Activated CD4-positive, alpha-beta memory T cell treated with anti-CD3 and anti-CD28 coated beads, Interleukin-2, amount 10 ng/mL, durations not matched to agents 7 days and 5 days (primary cell): ENCODE data around the gene ADPRH. TPM values are rescaled to one million over a fixed set of nuclear protein-coding genes. Genes with fewer than 3 reads are reported as not detected.

Experiments used
- CTCF ChIA-PET: fragments of 350-600 bp; sonication (Branson Sonifier 250); formaldehyde crosslinking; loops from one replicate; lab custom pipeline; 2021; ENCODE audit warnings: antibody characterized with exemption, inconsistent platforms; lab: Charles Lee
- POLR2A ChIA-PET: fragments of 350-600 bp; sonication (Branson Sonifier 250); formaldehyde crosslinking; loops from one replicate; lab custom pipeline; 2021; ENCODE audit warnings: antibody characterized with exemption; lab: Charles Lee
- DNase-seq: peaks from one replicate; pipeline ENCODE4 v3.0.0-alpha.2; 2020
- H3K27ac Mint-ChIP-seq: one replicate; pipeline ENCODE4 v1.8.0; 2021; ENCODE audit warnings: mild to moderate bottlenecking, mixed read lengths
- H3K27me3 Mint-ChIP-seq: one replicate; pipeline ENCODE4 v1.8.0; 2021; ENCODE audit warnings: mixed read lengths
- H3K36me3 Mint-ChIP-seq: one replicate; pipeline ENCODE4 v1.8.0; 2021; ENCODE audit warnings: low read depth, mixed read lengths
- H3K4me1 Mint-ChIP-seq: one replicate; pipeline ENCODE4 v1.8.0; 2021; ENCODE audit warnings: mixed read lengths
- H3K4me3 Mint-ChIP-seq: one replicate; pipeline ENCODE4 v1.8.0; 2021; ENCODE audit warnings: mild to moderate bottlenecking, mixed read lengths
- H3K9me3 Mint-ChIP-seq: one replicate; pipeline ENCODE4 v1.8.0; 2021; ENCODE audit warnings: mixed read lengths
- total RNA-seq, 2 experiments: library from RNA; stranded (reverse); gene quantifications; one replicate each; pipeline ENCODE4 v1.2.3, GENCODE V29; 2021

Gene ADPRH
- total RNA-seq, 2 experiments from 2014 or later: 8.6 to 8.8 TPM

DNA sequence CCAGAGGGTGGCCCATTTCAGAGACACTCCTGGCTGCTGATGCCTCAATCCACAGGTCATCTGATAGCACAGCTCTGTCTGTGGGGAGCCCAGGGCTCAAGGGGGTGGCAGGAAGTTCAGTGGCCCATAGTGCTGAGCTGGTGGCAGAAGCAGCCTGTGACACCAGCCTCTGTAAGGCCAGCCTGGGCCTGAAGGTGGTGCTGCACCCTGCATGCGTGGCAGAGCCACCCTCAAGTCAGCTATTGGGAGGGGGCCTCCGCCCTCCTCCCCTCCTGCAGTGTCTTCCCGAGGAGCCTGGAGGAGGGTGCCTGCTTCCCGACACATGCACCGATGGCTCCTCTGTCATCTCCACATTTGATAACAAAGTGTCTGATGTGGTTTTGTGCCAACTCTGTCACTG, 21.4 kb downstream of the ADPRH start:
- H3K4me1 Mint-ChIP-seq: peaks cover 56% of the 10 kb centered on the region
- peak; percentile 60 for DNase-seq
- H3K36me3 Mint-ChIP-seq: no peaks in the 10 kb centered on the region
- POLR2A ChIA-PET: interaction anchor here (0.6 to 3.1 kb wide), 4 partner anchors 42 to 102 kb away, joined by 3 to 18 read pairs (median 10); partner anchors contain the start of genes CD80, COX17 and TIMMDC1
- no peaks in the 10 kb centered on the region for H3K9me3 Mint-ChIP-seq
- H3K27ac Mint-ChIP-seq: peak overlapping the region; percentile 62
- no peaks in the 10 kb centered on the region for H3K27me3 Mint-ChIP-seq
- no peak overlapping the region for H3K4me3 Mint-ChIP-seq
- CTCF ChIA-PET: interaction anchor here (0.6 to 2.2 kb wide), 14 partner anchors 13 to 382 kb away, joined by 3 to 19 read pairs (median 4); partner anchors contain the start of genes ADPRH, CD80 and TIMMDC1

DNA sequence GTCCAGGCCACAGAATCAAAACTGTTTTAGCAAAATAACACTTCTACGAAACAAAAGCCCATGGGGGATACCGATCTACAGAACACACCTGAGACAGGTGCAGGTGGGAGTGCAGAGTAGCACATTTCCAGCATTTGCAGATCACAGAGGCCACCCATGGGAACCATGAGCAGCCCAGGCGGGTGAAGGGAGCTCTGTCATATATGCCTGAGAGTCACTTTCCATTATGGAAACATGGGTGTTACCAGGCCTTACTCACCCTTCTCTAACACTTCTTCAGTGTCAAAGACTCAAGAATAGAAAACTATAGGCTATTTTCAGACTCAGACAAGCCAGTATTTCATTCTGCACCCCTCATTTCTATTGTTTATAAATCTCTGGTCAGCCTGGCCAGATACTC, 21.9 kb downstream of the ADPRH start:
- Mint-ChIP-seq H3K9me3 (no peaks in the 10 kb centered on the region), H3K4me1 (peaks cover 52% of the 10 kb centered on the region), H3K4me3 (no peak overlapping the region), H3K36me3 (no peaks in the 10 kb centered on the region), H3K27me3 (no peaks in the 10 kb centered on the region), H3K27ac (peak overlapping the region; percentile 20)
- CTCF ChIA-PET: interaction anchor here (0.6 to 2.2 kb wide), 9 partner anchors 13 to 142 kb away, joined by 3 to 19 read pairs (median 4); partner anchors contain the start of gene CD80
- POLR2A ChIA-PET: interaction anchor here (1.9 to 3.1 kb wide), 3 partner anchors 42 to 103 kb away, joined by 6 to 18 read pairs (median 14); partner anchors contain the start of genes CD80, COX17 and TIMMDC1
- no peak for DNase-seq

DNA sequence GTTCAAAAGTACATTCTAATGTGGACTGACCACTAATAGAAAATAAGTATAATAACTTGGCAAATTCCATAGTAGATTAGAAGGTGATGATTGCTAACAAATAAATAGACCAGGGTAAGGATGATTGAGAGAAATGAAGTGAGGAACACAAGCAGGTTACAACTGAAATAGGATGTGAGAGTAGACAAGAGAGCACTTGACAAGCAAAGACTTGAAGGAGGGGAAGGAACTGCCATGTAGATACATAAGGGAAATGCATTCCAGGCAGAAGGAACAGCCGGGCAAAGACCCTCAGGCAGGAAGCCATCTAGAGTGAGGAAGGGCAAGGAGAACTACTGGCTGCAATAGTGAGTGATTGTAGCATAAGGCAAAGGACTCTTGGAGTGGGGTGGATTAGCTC, 23.4 kb downstream of the ADPRH start:
- peaks cover 43% of the 10 kb centered on the region for H3K4me1 Mint-ChIP-seq
- ChIA-PET POLR2A (no interaction called here), CTCF (no interaction called here)

DNA sequence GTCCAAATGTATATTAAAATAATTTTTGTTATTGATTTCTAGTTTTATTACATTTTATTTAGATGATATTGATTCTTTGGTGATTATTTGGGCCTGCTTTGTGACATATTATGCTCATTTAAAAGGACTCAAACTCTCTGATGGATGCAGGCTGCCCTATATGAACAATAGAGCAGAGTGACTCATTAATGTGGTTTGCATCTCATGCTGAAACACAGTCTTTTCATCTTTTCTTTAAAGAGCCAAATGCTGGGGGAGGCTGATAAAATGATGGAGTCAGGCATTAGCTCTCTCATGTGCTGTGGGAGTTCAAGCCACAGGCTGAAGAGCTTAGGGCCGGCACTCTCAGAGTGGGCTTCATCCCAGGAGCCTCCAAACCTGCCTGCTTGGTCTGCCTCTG, 25.6 kb downstream of the ADPRH start:
- POLR2A ChIA-PET: no interaction called here

More for the DNA sequence above, 23.4 kb downstream of the ADPRH start:
- Mint-ChIP-seq H3K36me3 (no peaks in the 10 kb centered on the region), H3K27ac (no peak overlapping the region), H3K4me3 (no peak overlapping the region), H3K9me3 (no peaks in the 10 kb centered on the region), H3K27me3 (peaks cover 3% of the 10 kb centered on the region)
- no peak for DNase-seq

DNA sequence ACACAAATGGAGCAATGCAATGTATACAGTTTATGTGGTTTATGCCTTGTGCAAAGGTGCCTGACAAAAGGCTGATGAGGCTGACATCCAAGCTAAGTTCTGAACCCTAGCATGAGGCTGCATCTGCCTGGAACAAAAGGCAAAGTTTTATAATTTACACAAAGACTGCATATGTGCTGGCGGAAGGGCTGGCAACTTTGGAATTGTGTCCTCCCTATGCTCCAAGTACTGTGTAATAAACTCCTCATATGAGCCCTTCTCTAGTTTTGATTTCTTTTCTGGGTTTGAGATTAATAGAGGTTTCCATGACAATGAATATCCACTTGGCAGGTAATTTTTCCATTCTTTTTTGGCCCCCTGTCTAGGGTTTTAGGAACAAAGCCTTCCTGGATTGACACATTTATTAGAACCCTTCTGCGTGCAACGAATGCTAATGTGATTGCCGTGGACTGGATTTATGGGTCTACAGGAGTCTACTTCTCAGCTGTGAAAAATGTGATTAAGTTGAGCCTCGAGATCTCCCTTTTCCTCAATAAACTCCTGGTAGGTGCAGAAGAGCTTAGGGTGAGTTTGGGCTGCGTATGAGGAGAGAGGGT, 29.2 kb downstream of the ADPRH start:
- Mint-ChIP-seq H3K9me3 (no peaks in the 10 kb centered on the region), H3K27me3 (peaks cover 27% of the 10 kb centered on the region), H3K4me1 (peaks cover 9% of the 10 kb centered on the region), H3K27ac (no peak overlapping the region), H3K36me3 (no peaks in the 10 kb centered on the region), H3K4me3 (no peak overlapping the region)
- CTCF ChIA-PET: no interaction called here
- POLR2A ChIA-PET: interaction anchor here (0.8 kb wide), 1 partner anchor 9 kb away, joined by 3 read pairs; no protein-coding TSS in a partner anchor
- no peak for DNase-seq

More for the DNA sequence above, 25.6 kb downstream of the ADPRH start:
- Mint-ChIP-seq H3K36me3 (no peaks in the 10 kb centered on the region), H3K27me3 (peaks cover 17% of the 10 kb centered on the region), H3K4me1 (peaks cover 25% of the 10 kb centered on the region), H3K27ac (no peak overlapping the region), H3K4me3 (no peak overlapping the region), H3K9me3 (no peaks in the 10 kb centered on the region)
- DNase-seq: no peak
- CTCF ChIA-PET: no interaction called here

DNA sequence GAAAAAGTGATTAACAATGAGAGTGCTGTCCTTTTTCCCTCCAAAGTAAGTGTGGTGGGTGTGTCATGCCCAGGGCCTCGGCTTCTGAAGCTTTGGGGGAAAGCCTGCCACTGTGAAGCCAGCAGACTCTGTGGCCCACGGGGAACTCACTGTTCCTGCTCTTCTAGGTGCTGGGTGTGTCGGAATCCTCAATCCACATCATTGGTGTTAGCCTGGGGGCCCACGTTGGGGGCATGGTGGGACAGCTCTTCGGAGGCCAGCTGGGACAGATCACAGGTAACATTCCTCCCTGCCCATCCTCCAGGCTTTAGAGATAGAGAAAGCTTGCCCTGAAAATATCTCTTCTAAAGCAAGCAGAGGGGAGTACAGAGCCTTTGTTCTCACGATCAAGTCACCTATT, 30.0 kb downstream of the ADPRH start:
- no peak overlapping the region for H3K4me3 Mint-ChIP-seq
- H3K36me3 Mint-ChIP-seq: no peaks in the 10 kb centered on the region
- H3K4me1 Mint-ChIP-seq: peaks cover 6% of the 10 kb centered on the region
- POLR2A ChIA-PET: interaction anchor here (0.8 kb wide), 1 partner anchor 10 kb away, joined by 3 read pairs; no protein-coding TSS in a partner anchor
- CTCF ChIA-PET: no interaction called here
- peaks cover 27% of the 10 kb centered on the region for H3K27me3 Mint-ChIP-seq
- no peaks in the 10 kb centered on the region for H3K9me3 Mint-ChIP-seq
- DNase-seq: no peak
- no peak overlapping the region for H3K27ac Mint-ChIP-seq

DNA sequence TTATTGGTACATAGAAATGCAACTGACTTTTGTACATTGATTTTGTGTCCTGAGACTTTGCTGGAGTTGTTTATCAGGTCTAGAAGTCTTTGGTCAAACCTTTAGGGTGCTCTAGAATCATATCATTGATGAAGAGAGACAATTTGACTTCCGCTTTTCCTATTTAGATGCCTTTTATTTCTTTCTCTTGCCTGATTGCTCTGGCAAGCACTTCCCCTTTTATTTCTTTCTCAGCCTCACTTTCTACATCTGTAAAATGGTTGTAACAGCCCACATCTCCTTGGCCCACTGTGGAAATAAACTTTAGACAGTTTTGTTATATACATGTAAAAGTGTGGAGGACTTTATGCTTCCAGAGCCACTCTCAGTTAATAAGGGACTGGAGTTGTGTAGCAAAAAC, 32.4 kb downstream of the ADPRH start:
- Mint-ChIP-seq H3K27me3 (peaks cover 27% of the 10 kb centered on the region), H3K4me1 (peaks cover 4% of the 10 kb centered on the region), H3K36me3 (no peaks in the 10 kb centered on the region), H3K27ac (no peak overlapping the region), H3K9me3 (no peaks in the 10 kb centered on the region), H3K4me3 (no peak overlapping the region)
- no peak for DNase-seq
- POLR2A ChIA-PET: no interaction called here
- CTCF ChIA-PET: no interaction called here

DNA sequence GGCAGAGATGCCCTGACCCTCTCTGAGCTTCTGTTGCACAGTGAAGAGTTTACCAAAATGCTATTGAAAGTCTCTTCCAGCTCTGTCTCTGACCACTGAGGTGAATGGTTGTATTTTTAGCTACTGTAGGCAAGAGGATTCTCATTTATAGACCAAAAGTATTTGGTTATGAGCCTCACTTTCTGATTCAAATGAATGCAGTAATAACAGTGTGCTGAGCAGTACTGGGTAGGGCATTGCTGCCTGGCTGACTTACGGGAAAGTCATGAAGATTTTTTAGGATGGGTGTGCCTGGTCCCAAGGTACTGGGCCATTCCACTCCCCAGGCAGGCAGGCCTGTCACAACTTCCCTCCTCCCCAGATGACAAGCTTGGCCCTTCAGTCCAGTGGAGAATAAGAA, 33.9 kb downstream of the ADPRH start:
- no peaks in the 10 kb centered on the region for H3K36me3 Mint-ChIP-seq
- ChIA-PET CTCF (no interaction called here), POLR2A (no interaction called here)
- no peak for DNase-seq
- H3K9me3 Mint-ChIP-seq: no peaks in the 10 kb centered on the region
- H3K27me3 Mint-ChIP-seq: peaks cover 27% of the 10 kb centered on the region
- no peak overlapping the region for H3K4me3 Mint-ChIP-seq
- H3K27ac Mint-ChIP-seq: no peak overlapping the region
- H3K4me1 Mint-ChIP-seq: peaks cover 4% of the 10 kb centered on the region

DNA sequence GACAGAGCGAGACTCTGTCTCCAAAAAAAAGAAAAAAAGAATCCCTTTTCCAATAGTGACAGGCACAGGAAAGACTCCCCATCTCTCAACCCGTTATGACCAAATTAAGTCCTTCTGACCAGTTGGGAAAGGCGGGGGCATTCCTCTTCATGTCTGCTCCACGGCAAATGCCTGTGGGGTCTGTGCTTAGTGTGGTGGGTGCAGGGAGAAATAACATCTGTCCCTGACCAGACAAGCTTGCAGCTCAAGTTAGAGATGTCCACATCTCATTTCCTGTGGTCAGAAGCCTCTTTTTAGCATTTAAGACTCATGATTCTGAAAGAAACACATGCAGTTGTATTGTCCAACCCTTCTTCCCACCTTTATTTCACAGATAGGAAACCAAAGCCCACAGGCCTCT, 34.6 kb downstream of the ADPRH start:
- H3K36me3 Mint-ChIP-seq: no peaks in the 10 kb centered on the region
- no peak overlapping the region for H3K4me3 Mint-ChIP-seq
- peaks cover 25% of the 10 kb centered on the region for H3K27me3 Mint-ChIP-seq
- no peak for DNase-seq
- no peak overlapping the region for H3K27ac Mint-ChIP-seq
- POLR2A ChIA-PET: interaction anchor here (1.1 kb wide), 1 partner anchor 12 kb away, joined by 3 read pairs; no protein-coding TSS in a partner anchor
- H3K9me3 Mint-ChIP-seq: no peaks in the 10 kb centered on the region
- CTCF ChIA-PET: no interaction called here
- H3K4me1 Mint-ChIP-seq: peaks cover 4% of the 10 kb centered on the region

DNA sequence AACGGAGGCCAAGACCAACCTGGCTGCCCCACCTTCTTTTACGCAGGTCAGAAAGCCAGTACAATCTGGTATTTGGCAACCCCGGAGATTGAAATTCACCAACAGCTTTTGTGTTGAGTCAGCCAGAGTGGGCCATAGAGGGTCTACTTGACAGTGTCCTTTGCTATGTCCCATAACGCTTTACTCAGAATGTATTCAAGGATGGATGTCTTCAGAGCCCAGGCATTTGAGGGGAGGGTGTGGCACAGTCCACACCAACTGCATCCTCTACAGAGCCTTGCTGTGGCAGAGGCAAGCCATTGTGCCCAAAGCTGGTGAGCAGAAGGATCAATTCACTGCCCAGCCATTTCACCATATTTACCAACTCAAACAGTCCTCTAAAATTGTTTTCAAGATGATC, 36.8 kb downstream of the ADPRH start:
- Mint-ChIP-seq H3K4me3 (no peak overlapping the region), H3K27ac (no peak overlapping the region), H3K36me3 (no peaks in the 10 kb centered on the region), H3K4me1 (peaks cover 4% of the 10 kb centered on the region), H3K27me3 (peaks cover 14% of the 10 kb centered on the region), H3K9me3 (no peaks in the 10 kb centered on the region)
- ChIA-PET POLR2A (no interaction called here), CTCF (no interaction called here)
- no peak for DNase-seq

DNA sequence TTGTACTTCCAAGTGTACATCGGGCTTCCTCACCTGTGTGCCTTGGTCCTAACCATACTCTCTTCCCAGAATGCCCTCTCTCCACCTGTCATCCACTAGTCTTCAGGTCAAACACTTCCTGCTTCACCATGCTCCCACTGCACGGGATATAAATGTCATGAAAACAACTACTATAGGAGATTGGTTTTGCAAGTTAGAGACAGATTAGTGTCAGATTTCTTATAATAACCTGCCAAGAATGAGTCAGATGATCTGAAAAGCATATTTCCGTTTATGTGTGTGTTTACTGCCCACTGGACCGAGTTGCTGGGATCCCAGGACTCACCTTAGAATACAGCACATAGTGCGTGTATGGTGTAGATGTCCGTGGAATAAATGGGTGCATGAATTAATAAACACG, 39.8 kb downstream of the ADPRH start:
- Mint-ChIP-seq H3K4me1 (peaks cover 4% of the 10 kb centered on the region), H3K9me3 (no peaks in the 10 kb centered on the region), H3K27me3 (peaks cover 8% of the 10 kb centered on the region), H3K36me3 (no peaks in the 10 kb centered on the region), H3K4me3 (no peak overlapping the region), H3K27ac (no peak overlapping the region)
- POLR2A ChIA-PET: interaction anchor here (1.0 kb wide), 1 partner anchor 38 kb away, joined by 3 read pairs; no protein-coding TSS in a partner anchor
- no peak for DNase-seq
- CTCF ChIA-PET: no interaction called here

DNA sequence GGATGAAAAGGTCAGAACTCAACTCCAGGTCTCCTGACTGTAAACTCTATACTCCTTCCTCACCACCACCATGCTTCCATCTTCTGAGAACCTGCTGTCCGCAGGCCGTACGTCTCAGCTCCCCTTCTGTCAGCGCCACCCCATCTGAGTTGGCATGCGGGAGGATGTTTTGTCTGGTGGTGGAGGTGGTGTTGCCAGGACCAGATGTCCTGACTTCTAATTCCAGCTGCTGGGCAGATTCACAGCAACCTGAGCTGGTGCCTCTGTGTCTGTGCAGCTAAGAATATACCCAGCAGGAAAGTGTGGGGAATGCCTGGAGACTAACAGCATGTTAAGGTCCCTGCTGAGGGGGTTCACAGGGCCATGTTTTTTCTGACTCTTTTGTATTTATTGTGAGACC, 41.6 kb downstream of the ADPRH start:
- Mint-ChIP-seq H3K27ac (no peak overlapping the region), H3K4me1 (peaks cover 5% of the 10 kb centered on the region), H3K9me3 (peaks cover 2% of the 10 kb centered on the region), H3K4me3 (no peak overlapping the region), H3K36me3 (no peaks in the 10 kb centered on the region), H3K27me3 (peaks cover 8% of the 10 kb centered on the region)
- POLR2A ChIA-PET: no interaction called here
- DNase-seq: no peak
- CTCF ChIA-PET: no interaction called here

DNA sequence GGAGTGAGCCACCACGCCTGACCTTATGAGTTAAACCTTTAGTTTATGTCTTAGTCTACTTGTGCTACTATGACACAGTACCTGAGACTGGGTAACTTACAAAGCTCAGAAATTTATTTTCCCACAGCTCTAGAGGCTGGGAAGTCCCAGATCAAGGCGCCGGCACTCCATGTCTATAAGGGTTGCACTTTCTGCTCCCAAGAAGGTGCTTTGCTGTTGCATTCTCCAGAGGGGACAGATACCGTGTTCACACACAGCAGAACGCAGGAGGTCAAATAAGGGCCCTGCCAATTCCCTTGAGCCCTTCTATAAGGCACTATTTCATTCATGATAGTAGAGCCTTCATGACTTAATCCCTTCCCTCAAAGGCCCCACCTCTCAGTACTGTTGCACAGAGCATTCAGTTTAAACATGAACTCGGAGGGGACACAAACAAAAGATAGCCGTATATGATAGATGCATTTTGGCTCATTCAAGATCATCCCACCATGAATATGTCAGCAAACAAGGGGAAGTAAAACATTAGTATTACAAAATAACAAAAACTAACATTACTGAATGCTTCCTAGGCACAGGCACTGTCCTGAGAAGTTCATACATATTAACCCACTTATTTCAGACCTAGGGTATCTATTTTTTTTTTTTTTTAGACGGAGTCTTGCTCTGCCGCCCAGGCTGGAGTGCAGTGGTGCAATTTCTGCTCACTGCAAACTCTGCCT, 44.9 kb downstream of the ADPRH start:
- Mint-ChIP-seq H3K27me3 (no peaks in the 10 kb centered on the region), H3K9me3 (peaks cover 2% of the 10 kb centered on the region), H3K27ac (no peak overlapping the region), H3K4me1 (peaks cover 37% of the 10 kb centered on the region), H3K4me3 (no peak overlapping the region), H3K36me3 (peaks cover 3% of the 10 kb centered on the region)
- ChIA-PET CTCF (no interaction called here), POLR2A (no interaction called here)
- DNase-seq: no peak
